NCI-H2171 treated with DMSO at 0.1 percent for 48 hours (cell line): Measurements from ENCODE around the gene ABCC3.

Source experiments
- DNase-seq: peaks from one replicate; lab custom pipeline; 2025; lab: John Stamatoyannopoulos, UW

Gene ABCC3

GRCh38 chr17:50684612-50685333 lies 50.1 kb downstream of the ABCC3 start:
- DNase-seq: no peak

GRCh38 chr17:50685334-50685665 lies 50.6 kb downstream of the ABCC3 start:
- no peak for DNase-seq

- DNase-seq: no peak
Measured at GRCh38 chr17:50685691-50686493, 51.2 kb downstream of the ABCC3 start.

GRCh38 chr17:50686494-50687199 lies 52.0 kb downstream of the ABCC3 start:
- no peak for DNase-seq

- DNase-seq: no peak
Measured at GRCh38 chr17:50687200-50688066, 52.8 kb downstream of the ABCC3 start.

- DNase-seq: no peak
Measured at GRCh38 chr17:50688245-50688644, 53.6 kb downstream of the ABCC3 start.

GRCh38 chr17:50689251-50689650 lies 54.6 kb downstream of the ABCC3 start:
- DNase-seq: peak; percentile 17

- peak; percentile 7 for DNase-seq
Measured at GRCh38 chr17:50689956-50690886, 55.5 kb downstream of the ABCC3 start.

GRCh38 chr17:50690887-50691549 lies 56.3 kb downstream of the ABCC3 start:
- no peak for DNase-seq

- DNase-seq: peak; percentile 73
Measured at GRCh38 chr17:50691550-50692447, 57.1 kb downstream of the ABCC3 start.

GRCh38 chr17:50692448-50693035 lies 57.9 kb downstream of the ABCC3 start:
- DNase-seq: no peak

GRCh38 chr17:50693036-50693682 lies 58.5 kb downstream of the ABCC3 start:
- no peak for DNase-seq

GRCh38 chr17:50696365-50696879 lies 61.7 kb downstream of the ABCC3 start:
- DNase-seq: no peak

GRCh38 chr17:50697062-50697461 lies 62.4 kb downstream of the ABCC3 start:
- no peak for DNase-seq

- no peak for DNase-seq
Measured at GRCh38 chr17:50697663-50698272, 63.1 kb downstream of the ABCC3 start.

GRCh38 chr17:50699410-50699809 lies 64.7 kb downstream of the ABCC3 start:
- no peak for DNase-seq

GRCh38 chr17:50703162-50703561 lies 68.5 kb downstream of the ABCC3 start:
- DNase-seq: no peak
